ENCODE results near the gene SMKR1.

- TF ChIP-seq CTCF (conservative IDR thresholded peaks at IDR 0.05 in 1 of 2, IDR thresholded peaks at IDR 0.05 in 1 of 2; ENCODE audit: extremely low read depth in 1 of 2, insufficient read depth in 1 of 2, low read depth in 1 of 2, low read length in 2 of 2) (no peak), EZH2 (IDR thresholded peaks at IDR 0.05; ENCODE audit: borderline replicate concordance, low read length) (no peak)
Measured at GRCh38 chr7:129468087-129468486, 34.2 kb upstream of the SMKR1 start.
